Hematopoietic multipotent progenitor cell treated with erythropoietin and hydrocortisone succinate and interleukin-3 and kit ligand, for 4 days (in vitro differentiated cells): ENCODE measurements around the gene TIPIN.

Experiments used
- DNase-seq: peaks from one replicate; pipeline ENCODE4 v3.0.0-alpha.2; 2015

Gene TIPIN

DNA sequence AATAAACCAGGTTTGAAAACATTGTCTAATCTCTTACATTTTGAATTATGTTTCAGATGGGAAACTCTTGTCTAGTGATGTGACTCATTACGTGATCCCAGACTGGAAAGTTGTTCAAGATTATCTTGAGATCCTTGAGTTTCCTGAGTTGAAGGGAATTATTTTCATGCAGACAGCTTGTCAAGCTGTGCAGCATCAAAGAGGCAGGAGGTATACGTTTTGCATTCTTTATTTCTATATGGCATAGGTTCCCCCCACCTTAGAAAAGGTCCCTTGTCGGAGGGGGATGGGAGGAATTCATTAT, 61.6 kb downstream of the TIPIN start:
- DNase-seq, result no peak

GRCh38 chr15:66294157-66294931, 62.1 kb downstream of the TIPIN start:
- peak; percentile 76 for DNase-seq

GRCh38 chr15:66293419-66294156, 62.9 kb downstream of the TIPIN start, which contains the start of gene DIS3L:
DIS3L (plus strand) TSS chr15:66293568; CDS start chr15:66293597, 29 bp downstream.
- peak; percentile 90 for DNase-seq

GRCh38 chr15:66292571-66293418, 63.7 kb downstream of the TIPIN start:
- DNase-seq, result peak; percentile 68

DNA sequence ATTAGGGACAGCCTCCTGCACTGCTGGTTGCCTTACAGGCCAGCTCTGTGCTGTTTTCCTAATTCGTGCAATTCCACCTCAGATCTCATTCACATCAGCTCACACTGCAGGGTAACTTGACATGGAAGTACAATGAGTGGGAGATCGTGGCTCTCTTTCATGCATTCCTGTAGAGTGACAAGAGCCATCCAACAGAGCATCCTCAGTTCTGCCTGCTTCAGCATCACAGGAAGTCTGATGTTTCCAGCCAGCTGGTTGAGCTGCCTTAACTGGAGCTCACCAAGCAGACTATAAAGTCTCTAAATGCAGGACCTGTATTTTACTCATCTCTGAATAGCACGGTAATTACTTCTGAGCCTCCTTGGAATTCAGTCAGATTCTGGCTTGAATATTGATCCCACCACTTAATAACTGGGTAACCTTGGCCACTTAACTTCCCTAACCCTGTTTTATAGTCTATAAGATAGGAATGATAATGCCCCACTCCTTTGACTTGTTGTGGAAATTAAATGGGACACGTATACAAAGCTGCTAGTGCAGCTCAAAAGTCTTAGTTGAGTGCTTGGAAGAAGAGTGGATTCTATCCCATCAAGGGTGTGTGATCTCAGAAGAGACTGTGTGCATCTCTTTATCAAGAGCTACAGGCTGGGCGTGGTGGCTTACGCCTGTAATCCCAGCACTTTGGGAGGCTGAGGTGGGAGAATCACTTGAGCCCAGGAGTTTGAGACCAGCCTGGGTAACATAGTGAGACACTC, 64.5 kb downstream of the TIPIN start:
- DNase-seq, result peak; percentile 69

- DNase-seq, result no peak
Observed at GRCh38 chr15:66290518-66290917, 66.0 kb downstream of the TIPIN start.

- DNase-seq, result no peak
Observed at GRCh38 chr15:66290007-66290406, 66.5 kb downstream of the TIPIN start.

DNA sequence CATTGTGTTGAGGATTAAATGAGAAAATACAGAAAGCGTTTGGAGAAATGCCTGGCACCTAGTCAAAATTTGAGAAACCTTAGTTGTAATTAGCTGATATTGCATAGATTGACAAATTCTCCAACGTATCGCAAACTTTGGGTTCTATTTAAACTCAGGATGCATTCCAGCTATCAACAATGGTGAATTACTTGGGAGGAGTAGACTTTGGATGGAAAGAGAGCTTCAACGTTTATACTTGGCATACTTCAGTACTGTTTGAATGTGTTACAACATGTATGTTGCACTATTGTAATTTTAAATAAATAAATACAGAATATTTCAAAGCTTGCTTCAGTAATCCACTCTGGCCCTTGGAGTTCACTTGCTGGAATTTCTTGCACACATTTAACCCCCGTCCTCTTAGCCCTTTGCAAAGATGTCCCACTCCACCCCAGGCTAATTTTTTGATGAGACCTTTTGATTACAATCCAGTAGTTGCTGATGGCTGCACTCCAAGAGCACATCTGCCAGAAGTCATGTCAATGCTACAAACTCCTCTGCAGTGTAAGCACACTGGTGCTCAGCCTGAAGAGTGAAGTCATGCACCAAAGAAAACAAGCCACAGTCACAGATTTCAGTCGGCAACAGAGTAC, 67.8 kb downstream of the TIPIN start:
- DNase-seq, result no peak

GRCh38 chr15:66288093-66288492, 68.4 kb downstream of the TIPIN start:
- no peak for DNase-seq

DNA sequence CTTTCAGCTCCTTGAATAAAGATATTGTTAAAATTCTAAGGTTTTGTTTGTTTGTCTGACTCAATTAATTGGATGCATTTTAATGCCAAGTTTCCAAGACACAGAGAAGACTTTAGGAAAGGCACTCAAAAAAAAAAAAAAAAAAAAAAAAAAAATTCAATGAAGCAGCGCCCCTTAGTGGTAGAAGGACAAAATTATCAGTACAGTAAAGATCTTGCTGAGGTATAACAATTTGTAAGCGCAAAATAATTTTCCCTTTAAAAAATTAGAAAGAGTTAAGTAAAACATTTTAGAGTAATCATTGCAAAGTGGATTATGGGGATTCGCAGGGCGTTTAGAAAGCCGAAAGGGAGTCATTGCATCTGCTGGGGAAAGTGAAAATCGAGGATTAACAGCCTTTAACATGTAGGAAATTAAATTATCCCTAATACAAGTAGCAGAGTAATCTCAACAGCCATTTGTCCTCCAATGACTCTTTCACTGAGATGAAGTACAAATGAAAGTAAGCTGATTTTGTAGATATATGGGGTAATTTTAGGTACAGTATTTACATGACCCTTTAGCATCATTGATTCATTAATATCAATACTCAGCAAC, 68.9 kb downstream of the TIPIN start:
- DNase-seq, result peak; percentile 72
